ENCODE data around the gene C6orf132.

The C6orf132 gene

DNA sequence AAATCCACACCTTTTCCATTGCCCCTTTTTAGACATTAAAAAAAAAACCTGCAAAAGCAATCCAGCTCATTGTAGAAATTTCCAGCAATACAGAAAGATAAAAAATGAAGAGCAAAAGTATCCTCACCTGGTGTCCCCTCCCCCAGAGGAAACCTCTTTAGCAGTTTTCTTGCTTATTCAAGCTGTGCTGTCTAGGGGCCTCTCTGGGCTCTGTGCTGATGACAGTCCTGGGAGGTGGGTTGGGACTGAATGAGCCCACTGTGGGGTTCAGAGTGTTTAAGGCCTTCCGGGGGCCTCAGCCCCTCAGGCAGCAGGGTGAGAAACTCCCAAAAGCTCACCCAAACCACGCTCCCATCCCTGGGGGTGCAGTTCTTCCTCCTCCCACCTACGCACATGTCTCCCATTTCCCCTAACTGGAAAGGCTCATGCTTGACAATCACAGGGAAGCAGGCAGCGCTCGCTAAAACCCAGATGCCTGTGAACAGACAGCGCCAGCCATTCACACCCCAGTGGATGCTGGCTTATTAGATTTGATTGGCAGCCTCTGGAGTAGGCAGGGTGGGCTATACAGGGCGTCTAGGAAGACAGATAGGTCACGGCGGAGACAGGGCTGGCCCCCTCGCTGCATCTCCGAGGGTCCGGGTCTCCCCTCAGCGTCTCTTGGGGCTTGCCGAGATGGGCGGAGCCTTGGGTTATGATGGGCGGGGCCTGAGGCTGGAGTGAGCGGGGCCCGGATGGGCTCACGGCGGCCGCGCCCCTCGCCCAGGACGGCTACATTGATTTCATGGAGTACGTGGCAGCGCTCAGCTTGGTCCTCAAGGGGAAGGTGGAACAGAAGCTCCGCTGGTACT is 35.3 kb upstream of the C6orf132 start:
- H3K4me3 ChIP-seq (IDR thresholded peaks at IDR 0.05; ENCODE audit: insufficient read depth, low read depth, low read length) = no peak overlapping the region
- no peaks in the 10 kb centered on the region for H4K20me1 ChIP-seq (ENCODE audit: insufficient read depth)
- H3K27ac ChIP-seq = no peak overlapping the region
- no peaks in the 10 kb centered on the region for H3K36me3 ChIP-seq (ENCODE audit: insufficient read depth)
- H3K9ac ChIP-seq = no peak overlapping the region
- no peak overlapping the region for H3K4me2 ChIP-seq
- no peaks in the 10 kb centered on the region for H3K4me1 ChIP-seq (ENCODE audit: low read depth, poor library complexity, severe bottlenecking)
- no peaks in the 10 kb centered on the region for H3K27me3 ChIP-seq (ENCODE audit: insufficient read depth, low read depth)
- H3K79me2 ChIP-seq (ENCODE audit: insufficient read depth, low read depth) = no peaks in the 10 kb centered on the region
- no peak overlapping the region for H2AFZ ChIP-seq (ENCODE audit: low read depth)
- no peak for TF ChIP-seq CTCF (conservative IDR thresholded peaks at IDR 0.05; ENCODE audit: low read depth, low read length)

DNA sequence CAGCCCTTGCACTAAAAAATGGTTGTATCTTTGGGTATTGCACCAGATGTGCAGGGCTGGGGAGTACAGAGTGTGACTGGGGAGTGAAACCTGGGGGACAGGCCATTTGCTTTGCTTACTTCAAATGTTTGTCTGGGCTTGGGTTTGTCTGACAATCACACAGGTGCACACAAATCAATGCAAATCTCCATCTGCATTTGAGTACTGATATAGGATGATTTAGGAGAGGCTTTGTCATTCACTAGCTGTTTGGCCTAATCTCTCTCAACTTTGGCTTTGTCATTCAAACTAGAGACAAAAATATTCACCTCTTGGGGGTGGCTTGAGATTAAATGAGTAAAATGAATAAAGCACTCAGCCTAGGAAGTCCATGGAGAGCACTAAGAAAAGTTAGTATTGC is 34.6 kb upstream of the C6orf132 start:
- no peak overlapping the region for H3K4me3 ChIP-seq (IDR thresholded peaks at IDR 0.05; ENCODE audit: insufficient read depth, low read depth, low read length)
- no peaks in the 10 kb centered on the region for H4K20me1 ChIP-seq (ENCODE audit: insufficient read depth)
- H3K4me1 ChIP-seq (ENCODE audit: low read depth, poor library complexity, severe bottlenecking) = no peaks in the 10 kb centered on the region
- no peak overlapping the region for H3K27ac ChIP-seq
- H3K4me2 ChIP-seq = no peak overlapping the region
- H3K79me2 ChIP-seq (ENCODE audit: insufficient read depth, low read depth) = no peaks in the 10 kb centered on the region
- no peaks in the 10 kb centered on the region for H3K27me3 ChIP-seq (ENCODE audit: insufficient read depth, low read depth)
- TF ChIP-seq CTCF (conservative IDR thresholded peaks at IDR 0.05; ENCODE audit: low read depth, low read length) = no peak
- no peak overlapping the region for H2AFZ ChIP-seq (ENCODE audit: low read depth)
- no peak overlapping the region for H3K9ac ChIP-seq
- no peaks in the 10 kb centered on the region for H3K36me3 ChIP-seq (ENCODE audit: insufficient read depth)

GRCh38 chr6:42175860-42176259 is 33.4 kb upstream of the C6orf132 start:
- Histone ChIP-seq H3K4me2 (no peak overlapping the region), H3K27me3 (ENCODE audit: insufficient read depth, low read depth) (no peaks in the 10 kb centered on the region), H2AFZ (ENCODE audit: low read depth) (no peak overlapping the region), H3K36me3 (ENCODE audit: insufficient read depth) (no peaks in the 10 kb centered on the region), H4K20me1 (ENCODE audit: insufficient read depth) (no peaks in the 10 kb centered on the region), H3K4me1 (ENCODE audit: low read depth, poor library complexity, severe bottlenecking) (no peaks in the 10 kb centered on the region), H3K4me3 (IDR thresholded peaks at IDR 0.05; ENCODE audit: insufficient read depth, low read depth, low read length) (no peak overlapping the region), H3K9ac (no peak overlapping the region), H3K27ac (no peak overlapping the region), H3K79me2 (ENCODE audit: insufficient read depth, low read depth) (no peaks in the 10 kb centered on the region)
- TF ChIP-seq CTCF (conservative IDR thresholded peaks at IDR 0.05; ENCODE audit: low read depth, low read length) = 0 out of 2 replicates have a peak, but pooled peaks have one; percentile 14

DNA sequence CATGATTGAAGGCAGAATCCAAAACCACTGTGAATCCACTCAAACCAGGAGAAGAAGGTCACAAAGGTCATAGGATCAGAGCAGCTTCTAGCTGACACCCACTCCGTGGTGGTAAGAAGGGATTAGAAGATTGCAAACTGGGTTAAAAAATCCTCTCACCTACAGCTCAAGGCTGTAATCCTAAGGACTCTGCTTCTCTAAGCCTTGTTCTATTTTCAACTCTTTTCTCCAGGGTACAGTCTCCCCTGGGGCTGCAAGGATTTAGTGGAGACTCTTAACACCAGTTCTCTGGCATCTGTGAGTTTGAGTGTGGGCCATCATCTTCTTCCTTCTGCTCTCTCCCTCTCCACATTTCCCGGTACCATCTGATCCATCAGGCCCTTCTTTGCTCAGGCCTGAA is 30.7 kb upstream of the C6orf132 start, which contains the start of gene GUCA1A:
Gene GUCA1A (plus strand): TSS at position 264 of the 400 bp plus-strand sequence. CDS start 250 bp downstream, outside the sequence.
- no peak for TF ChIP-seq CTCF (conservative IDR thresholded peaks at IDR 0.05; ENCODE audit: low read depth, low read length)
- H3K27me3 ChIP-seq (ENCODE audit: insufficient read depth, low read depth) = no peaks in the 10 kb centered on the region
- H3K4me3 ChIP-seq (IDR thresholded peaks at IDR 0.05; ENCODE audit: insufficient read depth, low read depth, low read length) = no peak within 1 kb of the TSS
- H4K20me1 ChIP-seq (ENCODE audit: insufficient read depth) = no peaks in the 10 kb centered on the region
- H2AFZ ChIP-seq (ENCODE audit: low read depth) = no peak within 1 kb of the TSS
- H3K27ac ChIP-seq = no peak within 1 kb of the TSS
- H3K4me1 ChIP-seq (ENCODE audit: low read depth, poor library complexity, severe bottlenecking) = no peaks in the 10 kb centered on the region
- no peaks in the 10 kb centered on the region for H3K36me3 ChIP-seq (ENCODE audit: insufficient read depth)
- no peaks in the 10 kb centered on the region for H3K79me2 ChIP-seq (ENCODE audit: insufficient read depth, low read depth)
- H3K4me2 ChIP-seq = no peak within 1 kb of the TSS
- H3K9ac ChIP-seq = no peak within 1 kb of the TSS
